IMR-90 (cell line): ENCODE data around the gene ZBTB46. TPM values are rescaled to one million over a fixed set of nuclear protein-coding genes. Genes with fewer than 3 reads are reported as not detected.
A peak's percentile ranks its signal among the peaks of the same experiment; 100 is the strongest.

Experiments
- ATAC-seq: fragments of 200-7000 bp; cut with Tn5 transposase; 2 replicates; pipeline ENCODE4 v1.9.1; 2020; ENCODE audit warnings: low read depth, mild to moderate bottlenecking, moderate library complexity
- BruUV-seq: library from RNA; stranded (reverse); fragments of 400-500 nt; replicated peaks from 2 replicates; lab custom pipeline; 2021; lab: Mats Ljungman, UMichigan
- CTCF ChIA-PET: fragments of 300-600 bp; formaldehyde crosslinking; extraction: SDS; loops from one replicate; lab custom pipeline; 2021; ENCODE audit warnings: antibody characterized with exemption; lab: Yijun Ruan, JAX
- POLR2A ChIA-PET: fragments of 300-600 bp; sonication (Branson Sonifier 250); formaldehyde crosslinking; loops from one replicate; lab custom pipeline; 2022; ENCODE audit warnings: antibody characterized with exemption; ENCODE audit not compliant: unreplicated experiment; lab: Charles Lee
- DNase-seq: peaks from one replicate; pipeline ENCODE4 v3.0.0; 2013
- H2AFZ ChIP-seq: replicated peaks from 2 replicates; pipeline ENCODE3; 2013; ENCODE audit warnings: low read length, mild to moderate bottlenecking; ENCODE audit not compliant: poor library complexity
- H2AK5ac ChIP-seq: 2 replicates; pipeline ENCODE4 v1.6.1; 2013; ENCODE audit warnings: low read depth, low read length, inconsistent platforms
- H2AK9ac ChIP-seq: replicated peaks from 2 replicates; pipeline ENCODE3; 2013; ENCODE audit warnings: mild to moderate bottlenecking, low read depth, low read length, moderate library complexity; ENCODE audit not compliant: poor library complexity
- H2BK120ac ChIP-seq: 2 replicates; pipeline ENCODE4 v1.6.1; 2013; ENCODE audit warnings: low read depth, low read length, inconsistent platforms
- H2BK15ac ChIP-seq: 3 replicates; pipeline ENCODE4 v1.6.1; 2013; ENCODE audit warnings: low read depth, low read length, inconsistent platforms
- H2BK20ac ChIP-seq: 2 replicates; pipeline ENCODE4 v1.6.1; 2013; ENCODE audit warnings: low read depth, mild to moderate bottlenecking, inconsistent platforms, low read length, moderate library complexity
- H2BK5ac ChIP-seq: 2 replicates; pipeline ENCODE4 v1.6.1; 2013; ENCODE audit warnings: mild to moderate bottlenecking, low read depth, low read length, inconsistent platforms; ENCODE audit not compliant: poor library complexity, severe bottlenecking
- H3K14ac ChIP-seq: replicated peaks from 2 replicates; pipeline ENCODE4 v1.6.1; 2013; ENCODE audit warnings: low read depth, low read length, inconsistent platforms
- H3K18ac ChIP-seq: 2 replicates; pipeline ENCODE4 v1.6.1; 2013; ENCODE audit warnings: low read depth, low read length, control low read depth
- H3K23ac ChIP-seq: 2 replicates; pipeline ENCODE4 v1.6.1; 2013; ENCODE audit warnings: low read depth, low read length, inconsistent platforms
- H3K27ac ChIP-seq: 2 replicates; pipeline ENCODE4 v1.5.1; 2013; ENCODE audit warnings: mild to moderate bottlenecking, control low read depth, low read length; ENCODE audit not compliant: insufficient read depth
- H3K27me3 ChIP-seq: 2 replicates; pipeline ENCODE4 v1.6.1; 2013; ENCODE audit warnings: low read length; ENCODE audit not compliant: control insufficient read depth, insufficient read depth
- H3K36me3 ChIP-seq: 2 replicates; pipeline ENCODE4 v1.6.1; 2013; ENCODE audit warnings: low read length, mixed read lengths; ENCODE audit not compliant: control insufficient read depth, insufficient read depth
- H3K4ac ChIP-seq: 2 replicates; pipeline ENCODE4 v1.6.1; 2013; ENCODE audit warnings: low read depth, low read length, inconsistent platforms
- H3K4me1 ChIP-seq: 2 replicates; pipeline ENCODE4 v1.6.1; 2013; ENCODE audit warnings: low read length, mixed read lengths; ENCODE audit not compliant: control insufficient read depth, insufficient read depth
- H3K4me2 ChIP-seq: 2 replicates; pipeline ENCODE4 v1.6.1; 2013; ENCODE audit warnings: low read depth, mild to moderate bottlenecking, control low read depth, low read length, moderate library complexity
- H3K4me3 ChIP-seq: 2 replicates; pipeline ENCODE4 v1.5.1; 2013; ENCODE audit warnings: low read depth, mild to moderate bottlenecking, control low read depth, low read length, moderate library complexity; ENCODE audit not compliant: insufficient read depth
- H3K56ac ChIP-seq: 2 replicates; pipeline ENCODE4 v1.6.1; 2013; ENCODE audit warnings: low read length, inconsistent platforms; ENCODE audit not compliant: insufficient read depth; ENCODE audit errors: extremely low read depth
- H3K79me1 ChIP-seq, 2 experiments: 2 replicates each; pipeline ENCODE4 v1.6.1; 2013; ENCODE audit warnings: low read length in 2 of 2, inconsistent platforms in 1 of 2, low read depth in 1 of 2
- H3K9ac ChIP-seq: 2 replicates; pipeline ENCODE4 v1.6.1; 2013; ENCODE audit warnings: low read depth, low read length, control low read depth
- H3K9me1 ChIP-seq: 2 replicates; pipeline ENCODE4 v1.6.1; 2013; ENCODE audit warnings: low read length, inconsistent platforms; ENCODE audit not compliant: insufficient read depth
- H3K9me3 ChIP-seq: 2 replicates; pipeline ENCODE4 v1.6.1; 2013; ENCODE audit warnings: low read length; ENCODE audit not compliant: control insufficient read depth, insufficient read depth
- H4K20me1 ChIP-seq: 2 replicates; pipeline ENCODE4 v1.6.1; 2013; ENCODE audit warnings: low read length, inconsistent platforms; ENCODE audit not compliant: insufficient read depth
- H4K5ac ChIP-seq: 2 replicates; pipeline ENCODE4 v1.6.1; 2013; ENCODE audit warnings: mild to moderate bottlenecking, low read depth, low read length, control low read depth
- H4K8ac ChIP-seq, 2 experiments: 2 replicates each; pipeline ENCODE4 v1.6.1; 2013; ENCODE audit warnings: low read depth in 2 of 2, low read length in 2 of 2, control low read depth in 1 of 2, inconsistent platforms in 1 of 2
- H4K91ac ChIP-seq: 2 replicates; pipeline ENCODE4 v1.6.1; 2013; ENCODE audit warnings: low read depth, low read length, inconsistent platforms; ENCODE audit not compliant: insufficient read depth
- BHLHE40 ChIP-seq: fragments of 150-350 bp; IDR thresholded peaks from 2 replicates; pipeline ENCODE4 v1.6.1; 2016; ENCODE audit warnings: mild to moderate bottlenecking, low read depth, low read length
- CTCF ChIP-seq: conservative IDR thresholded peaks from 2 replicates; pipeline ENCODE4 v1.5.1; 2012; ENCODE audit warnings: mild to moderate bottlenecking, low read depth, low read length, improper control_type of control experiment
- ELK1 ChIP-seq: fragments of 150-350 bp; IDR thresholded peaks from 2 replicates; pipeline ENCODE4 v1.6.1; 2016; ENCODE audit warnings: low read depth, mild to moderate bottlenecking, low read length, moderate library complexity, borderline replicate concordance
- FOS ChIP-seq: fragments of 150-350 bp; IDR thresholded peaks from 2 replicates; pipeline ENCODE4 v1.6.1; 2016; ENCODE audit warnings: low read depth, low read length
- MAFK ChIP-seq: IDR thresholded peaks from 2 replicates; pipeline ENCODE4 v1.6.1; 2012; ENCODE audit warnings: low read depth, low read length, improper control_type of control experiment
- MAZ ChIP-seq: IDR thresholded peaks from 2 replicates; pipeline ENCODE4 v1.6.1; 2012; ENCODE audit warnings: low read depth, mild to moderate bottlenecking, low read length, improper control_type of control experiment, moderate library complexity, borderline replicate concordance
- POLR2A ChIP-seq: IDR thresholded peaks from 2 replicates; pipeline ENCODE4 v1.6.1; 2012; ENCODE audit warnings: mild to moderate bottlenecking, low read depth, low read length
- SMC3 ChIP-seq: fragments of 150-350 bp; IDR thresholded peaks from 2 replicates; pipeline ENCODE4 v1.6.1; 2016; ENCODE audit warnings: low read depth, mild to moderate bottlenecking, antibody characterized with exemption, low read length, moderate library complexity
- WGBS, 2 experiments: methylation state at CpG; one replicate each; pipeline versions ENCODE4 v1.1.5 to v1.1.7; 2013; ENCODE audit warnings: missing lambda C conversion rate in 2 of 2; ENCODE audit not compliant: insufficient read length in 1 of 2; ENCODE audit errors: extremely low coverage in 2 of 2; 5-methylcytosine and 5-hydroxymethylcytosine counted together
- dilution Hi-C: fragments of 300-500 bp; cut with HindIII; formaldehyde crosslinking; loops from one replicate; pipeline ENCODE4 v1.14.3; 2018; ENCODE audit warnings: low sequenced_read_pairs; ENCODE audit not compliant: unreplicated experiment
- in situ Hi-C: fragments of 300-500 bp; cut with MboI; formaldehyde crosslinking; loops from 3 replicates; pipeline ENCODE4 v1.14.3; 2019; ENCODE audit warnings: low sequenced_read_pairs, inconsistent platforms, mixed read lengths
- intact Hi-C: fragments of 100-400 bp; cut with micrococcal nuclease; formaldehyde crosslinking; loops from 2 replicates; pipeline ENCODE4 v1.10.0; 2022
- polyA plus RNA-seq, 3 experiments: library from polyadenylated mRNA; depleted of rRNA; stranded (reverse); fragments of >200 nt; gene quantifications; 2 replicates each; pipeline ENCODE4 v1.2.3, GENCODE V29; 2012; ENCODE audit warnings: low replicate concordance in 1 of 3
- total RNA-seq: library from RNA; depleted of rRNA; stranded (reverse); fragments of >200 nt; gene quantifications from 2 replicates; pipeline ENCODE4 v1.2.3, GENCODE V29; 2012
- TF ChIP-seq, protein P1 (sequence below): fragments of 150-350 bp; IDR thresholded peaks from 2 replicates; pipeline ENCODE4 v1.6.1; 2017; ENCODE audit warnings: mild to moderate bottlenecking, antibody characterized with exemption, low read length, low read depth

The ZBTB46 gene
- total and polyA plus RNA-seq, 2 of the 4 experiments (the other 2 are of a cell fraction) = 4.2 to 14.9 TPM

- peak within 1 kb of the TSS; percentile 81 for H3K23ac ChIP-seq
- H3K4me1 ChIP-seq = peaks cover 10% of the 10 kb centered on the region
- CTCF ChIA-PET = interaction anchor here (1.1 kb wide), 1 partner anchor 9 kb away, joined by 8 read pairs; no protein-coding TSS in a partner anchor
- peaks cover 18 to 73% of the 10 kb centered on the region in 2 experiments for H3K79me1 ChIP-seq
- H2AFZ ChIP-seq = peak within 1 kb of the TSS; percentile 98
- TF ChIP-seq BHLHE40 (no peak), SMC3 (no peak), CTCF (no peak), FOS (no peak), MAZ (peak; percentile 53; the same call in 1 of the 2 replicates), MAFK (no peak), ELK1 (0 out of 2 replicates have a peak, but pooled peaks have one; percentile 19), POLR2A (peak; percentile 57)
- TF ChIP-seq, protein P1, sequence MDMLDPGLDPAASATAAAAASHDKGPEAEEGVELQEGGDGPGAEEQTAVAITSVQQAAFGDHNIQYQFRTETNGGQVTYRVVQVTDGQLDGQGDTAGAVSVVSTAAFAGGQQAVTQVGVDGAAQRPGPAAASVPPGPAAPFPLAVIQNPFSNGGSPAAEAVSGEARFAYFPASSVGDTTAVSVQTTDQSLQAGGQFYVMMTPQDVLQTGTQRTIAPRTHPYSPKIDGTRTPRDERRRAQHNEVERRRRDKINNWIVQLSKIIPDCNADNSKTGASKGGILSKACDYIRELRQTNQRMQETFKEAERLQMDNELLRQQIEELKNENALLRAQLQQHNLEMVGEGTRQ = no peak
- peak within 1 kb of the TSS; percentile 82 for H3K27ac ChIP-seq
- peak within 1 kb of the TSS; percentile 55 for H4K5ac ChIP-seq
- H4K91ac ChIP-seq = peak within 1 kb of the TSS; percentile 63
- in situ Hi-C loops = loop anchor here (10.0 kb wide), 1 partner anchor 157 kb away; the partner anchor contains the start of genes ABHD16B and TPD52L2
- 0% methylated on average over 72 of the region's 98 CpGs; no CpG with 5 or more reads in 1 of the 2 experiments for WGBS, 2 experiments
- H3K4me2 ChIP-seq = peak within 1 kb of the TSS; percentile 96
- H2BK5ac ChIP-seq = peak within 1 kb of the TSS; percentile 77
- no peak within 1 kb of the TSS; the same call in 1 of the 2 replicates for H3K18ac ChIP-seq
- POLR2A ChIA-PET = interaction anchor here (0.6 to 1.2 kb wide), 3 partner anchors 9 to 13 kb away, joined by 4 to 5 read pairs (median 4); no protein-coding TSS in a partner anchor
- H4K8ac ChIP-seq = peak within 1 kb of the TSS; percentile 69 to 93
- BruUV-seq = no TSS peak
- no peak within 1 kb of the TSS for H2BK20ac ChIP-seq
- peak within 1 kb of the TSS; percentile 98 for H2AK5ac ChIP-seq
- dilution Hi-C loops = no loop called here
- H3K4ac ChIP-seq = peak within 1 kb of the TSS; percentile 94
- H2BK120ac ChIP-seq = peak within 1 kb of the TSS; percentile 41; the same call in 1 of the 2 replicates
- ATAC-seq (peak; percentile 96), DNase-seq (peak; percentile 67)
- no peaks in the 10 kb centered on the region for H3K27me3 ChIP-seq
- intact Hi-C loops = loop anchor here (2.0 kb wide), 1 partner anchor 157 kb away; the partner anchor contains the start of gene TPD52L2
- H3K9me1 ChIP-seq = no peaks in the 10 kb centered on the region
- peak within 1 kb of the TSS; percentile 98 for H2AK9ac ChIP-seq
- no peaks in the 10 kb centered on the region for H3K9me3 ChIP-seq
- H3K9ac ChIP-seq = peak within 1 kb of the TSS; percentile 79
- peak within 1 kb of the TSS; percentile 84 for H3K4me3 ChIP-seq
- H2BK15ac ChIP-seq = no peak within 1 kb of the TSS
- H3K56ac ChIP-seq = 0 out of 2 replicates have a peak within 1 kb of the TSS, but pooled peaks have one; percentile 6
- H4K20me1 ChIP-seq = no peaks in the 10 kb centered on the region; the same call in 1 of the 2 replicates
- H3K14ac ChIP-seq = peak within 1 kb of the TSS; percentile 92
- peaks cover 41% of the 10 kb centered on the region for H3K36me3 ChIP-seq
These were observed 123.3 kb downstream of the ZBTB46 start, which contains the start of the genes ARFRP1 and ZGPAT for GRCh38 chr20:63707558-63708300. ARFRP1 (minus strand) TSS chr20:63707976; CDS start chr20:63707091, 885 bp downstream. ZGPAT (plus strand) TSS chr20:63708039; CDS start chr20:63708581, 542 bp downstream.
